ENCODE data around the gene CHMP5. TPM values are rescaled to one million over a fixed set of nuclear protein-coding genes. Genes with fewer than 3 reads are reported as not detected.

Gene CHMP5
- polyA plus RNA-seq, 3 donors: 33.5 to 72.5 (median 65.0) TPM

DNA sequence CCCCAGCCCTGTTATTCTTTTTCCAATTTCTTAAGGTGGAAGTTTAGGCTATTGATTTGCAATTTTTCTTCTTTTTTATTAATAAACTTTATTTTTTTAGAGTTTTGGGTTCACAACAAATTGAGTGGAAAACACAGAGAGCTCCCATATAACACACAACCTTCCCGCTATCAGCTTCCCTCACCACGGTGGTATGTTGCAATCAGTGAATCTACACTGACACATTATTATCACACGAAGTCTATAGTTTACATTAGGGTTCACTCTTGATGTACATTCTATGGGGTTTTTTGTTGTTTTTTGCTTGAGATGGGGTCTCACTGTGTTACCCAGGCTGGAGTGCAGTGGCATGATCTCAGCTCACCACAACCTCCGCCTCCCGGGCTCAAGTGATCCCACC lies 20.7 kb downstream of the CHMP5 start:
- H3K4me3 Mint-ChIP-seq: no peak overlapping the region
- TF ChIP-seq, protein P1, sequence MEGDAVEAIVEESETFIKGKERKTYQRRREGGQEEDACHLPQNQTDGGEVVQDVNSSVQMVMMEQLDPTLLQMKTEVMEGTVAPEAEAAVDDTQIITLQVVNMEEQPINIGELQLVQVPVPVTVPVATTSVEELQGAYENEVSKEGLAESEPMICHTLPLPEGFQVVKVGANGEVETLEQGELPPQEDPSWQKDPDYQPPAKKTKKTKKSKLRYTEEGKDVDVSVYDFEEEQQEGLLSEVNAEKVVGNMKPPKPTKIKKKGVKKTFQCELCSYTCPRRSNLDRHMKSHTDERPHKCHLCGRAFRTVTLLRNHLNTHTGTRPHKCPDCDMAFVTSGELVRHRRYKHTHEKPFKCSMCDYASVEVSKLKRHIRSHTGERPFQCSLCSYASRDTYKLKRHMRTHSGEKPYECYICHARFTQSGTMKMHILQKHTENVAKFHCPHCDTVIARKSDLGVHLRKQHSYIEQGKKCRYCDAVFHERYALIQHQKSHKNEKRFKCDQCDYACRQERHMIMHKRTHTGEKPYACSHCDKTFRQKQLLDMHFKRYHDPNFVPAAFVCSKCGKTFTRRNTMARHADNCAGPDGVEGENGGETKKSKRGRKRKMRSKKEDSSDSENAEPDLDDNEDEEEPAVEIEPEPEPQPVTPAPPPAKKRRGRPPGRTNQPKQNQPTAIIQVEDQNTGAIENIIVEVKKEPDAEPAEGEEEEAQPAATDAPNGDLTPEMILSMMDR (IDR thresholded peaks at IDR 0.05): no peak
- H3K4me1 ChIP-seq (ENCODE audit: control insufficient read depth in 1 of 2, insufficient read depth in 2 of 2, low read length in 2 of 2): peaks cover 15 to 23% of the 10 kb centered on the region in 2 donors
- H3K9ac ChIP-seq (ENCODE audit: insufficient read depth, low read length, poor library complexity, severe bottlenecking): no peak overlapping the region
- WGBS (ENCODE audit: insufficient coverage): 17% methylated on average over 2 of the region's 5 CpGs
- H4K20me1 ChIP-seq (ENCODE audit: insufficient read depth, low read length): no peaks in the 10 kb centered on the region
- no peaks in the 10 kb centered on the region for H3K27me3 Mint-ChIP-seq (ENCODE audit: low read depth in 3 of 3)
- H3K9me3 Mint-ChIP-seq: no peaks in the 10 kb centered on the region
- peaks cover 2% of the 10 kb centered on the region for H3K79me2 ChIP-seq (ENCODE audit: insufficient read depth, low read length)
- no peak overlapping the region for H3K27ac ChIP-seq (ENCODE audit: low read depth in 1 of 2, low read length in 2 of 2)
- no peak for DNase-seq
- intact Hi-C loops (cut with micrococcal nuclease): loop anchor here in 1 of 2 donors (2.0 kb wide), 1 partner anchor 13 kb away; no protein-coding TSS in a partner anchor
- peaks cover 34 to 42% of the 10 kb centered on the region in 2 donors for H3K36me3 Mint-ChIP-seq
- H3K36me3 ChIP-seq (replicated peaks in 1 of 2; ENCODE audit: control insufficient read depth in 1 of 2, insufficient read depth in 2 of 2, low read length in 2 of 2): peaks cover 23 to 42% of the 10 kb centered on the region in 2 donors
- no peak overlapping the region for H2AFZ ChIP-seq (ENCODE audit: insufficient read depth, low read depth, low read length, poor library complexity, severe bottlenecking)
- peaks cover 16% of the 10 kb centered on the region for H3K4me1 Mint-ChIP-seq
- no peak overlapping the region for H3K4me3 ChIP-seq (replicated peaks in 1 of 3; ENCODE audit: low read depth in 2 of 3, low read length in 3 of 3)
- no peak overlapping the region for H3K4me2 ChIP-seq (replicated peaks; ENCODE audit: extremely low read depth, low read length, poor library complexity, severe bottlenecking)
- no peaks in the 10 kb centered on the region for H3K9me3 ChIP-seq (replicated peaks in 1 of 2; ENCODE audit: control insufficient read depth in 1 of 2, insufficient read depth in 1 of 2, low read length in 2 of 2)
- peak overlapping the region in 1 of 7 donors; percentile 50 for H3K27ac Mint-ChIP-seq
- no peaks in the 10 kb centered on the region for H3K27me3 ChIP-seq (ENCODE audit: control insufficient read depth in 2 of 2, insufficient read depth in 2 of 2, low read length in 2 of 2)

GRCh38 chr9:33287087-33287490 lies 22.2 kb downstream of the CHMP5 start:
- Mint-ChIP-seq H3K27me3 (ENCODE audit: low read depth in 3 of 3) (no peaks in the 10 kb centered on the region), H3K4me3 (no peak overlapping the region), H3K4me1 (peaks cover 30% of the 10 kb centered on the region), H3K27ac (peak overlapping the region; percentile 30 to 87 (median 76)), H3K9me3 (no peaks in the 10 kb centered on the region), H3K36me3 (peaks cover 25 to 30% of the 10 kb centered on the region in 2 donors)
- Histone ChIP-seq H3K36me3 (replicated peaks in 1 of 2; ENCODE audit: control insufficient read depth in 1 of 2, insufficient read depth in 2 of 2, low read length in 2 of 2) (peaks cover 8 to 29% of the 10 kb centered on the region in 2 donors), H3K9me3 (replicated peaks in 1 of 2; ENCODE audit: control insufficient read depth in 1 of 2, insufficient read depth in 1 of 2, low read length in 2 of 2) (no peaks in the 10 kb centered on the region), H3K4me1 (ENCODE audit: control insufficient read depth in 1 of 2, insufficient read depth in 2 of 2, low read length in 2 of 2) (peaks cover 25 to 39% of the 10 kb centered on the region in 2 donors), H3K9ac (ENCODE audit: insufficient read depth, low read length, poor library complexity, severe bottlenecking) (no peak overlapping the region), H3K79me2 (ENCODE audit: insufficient read depth, low read length) (peaks cover 18% of the 10 kb centered on the region), H4K20me1 (ENCODE audit: insufficient read depth, low read length) (no peaks in the 10 kb centered on the region), H3K4me3 (replicated peaks in 1 of 3; ENCODE audit: low read depth in 2 of 3, low read length in 3 of 3) (no peak overlapping the region), H2AFZ (ENCODE audit: insufficient read depth, low read depth, low read length, poor library complexity, severe bottlenecking) (no peak overlapping the region), H3K4me2 (replicated peaks; ENCODE audit: extremely low read depth, low read length, poor library complexity, severe bottlenecking) (no peak overlapping the region), H3K27ac (ENCODE audit: low read depth in 1 of 2, low read length in 2 of 2) (peak overlapping the region in 1 of 2 donors; percentile 34), H3K27me3 (ENCODE audit: control insufficient read depth in 2 of 2, insufficient read depth in 2 of 2, low read length in 2 of 2) (no peaks in the 10 kb centered on the region)
- TF ChIP-seq, protein P1 (IDR thresholded peaks at IDR 0.05): peak; percentile 81
- intact Hi-C loops (cut with micrococcal nuclease): no loop called here
- peak; percentile 48 to 66 (median 58) for DNase-seq
- 0% methylated on average over 1 of the region's 4 CpGs for WGBS (ENCODE audit: insufficient coverage)

Measured in CD14-positive monocyte (primary cell).